Esophagus squamous epithelium (tissue), 5 donors: ENCODE results near the gene WSCD2. TPM values are rescaled to one million over a fixed set of nuclear protein-coding genes. Genes with fewer than 3 reads are reported as not detected.

Source experiments
- DNase-seq: peaks from one replicate; lab custom pipeline; 2025; lab: John Stamatoyannopoulos, UW
- H3K27ac ChIP-seq, 4 donors: fragments of 200-600 bp; sonication (generic); one replicate each; pipeline ENCODE4 v1.5.1; 2016 to 2019; ENCODE audit warnings: mild to moderate bottlenecking in 1 of 4
- H3K27me3 ChIP-seq, 4 donors: fragments of 200-600 bp; sonication (generic); 1 replicate in 3 of 4; 2 replicates in 1 of 4; pipeline versions ENCODE4 v1.5.1 to v1.6.0; 2017 to 2021; ENCODE audit warnings: antibody characterized with exemption in 1 of 4
- H3K36me3 ChIP-seq, 3 donors: fragments of 200-600 bp; sonication (generic); one replicate each; pipeline ENCODE4 v1.5.1; 2016 to 2019
- H3K4me1 ChIP-seq, 3 donors: fragments of 200-600 bp; sonication (generic); one replicate each; pipeline ENCODE4 v1.5.1; 2017 to 2019
- H3K4me3 ChIP-seq, 4 donors: fragments of 200-600 bp; sonication (generic); 1 replicate in 3 of 4; 2 replicates in 1 of 4; pipeline ENCODE4 v1.5.1; 2016 to 2019; ENCODE audit warnings: mild to moderate bottlenecking in 2 of 4, moderate library complexity in 1 of 4
- H3K9me3 ChIP-seq, 3 donors: fragments of 200-600 bp; sonication (generic); one replicate each; pipeline ENCODE4 v1.5.1; 2016 to 2019
- CTCF ChIP-seq, 6 experiments: fragments of 450-650 bp in 4 of 6; fragments of 200-600 bp in 2 of 6; sonication (generic) in 2 of 6; IDR thresholded peaks; one replicate each; pipeline ENCODE4 v1.5.1; 2016 to 2019; ENCODE audit warnings: antibody characterized with exemption in 6 of 6, mild to moderate bottlenecking in 4 of 6, moderate library complexity in 4 of 6
- POLR2A ChIP-seq, 4 donors: fragments of 450-650 bp; IDR thresholded peaks; one replicate each; pipeline ENCODE4 v1.6.1; 2017; ENCODE audit warnings: antibody characterized with exemption in 4 of 4, mild to moderate bottlenecking in 4 of 4, moderate library complexity in 3 of 4
- WGBS, 2 donors: methylation state at CpG; one replicate each; pipeline ENCODE4 v1.1.5; 2018; 5-methylcytosine and 5-hydroxymethylcytosine counted together
- intact Hi-C: fragments of 100-400 bp; cut with DNase I; formaldehyde crosslinking; loops from one replicate; pipeline ENCODE4 v1.15.0; 2022
- total RNA-seq, 4 donors: library from RNA; depleted of rRNA; stranded (reverse); fragments of >200 nt; gene quantifications; one replicate each; pipeline ENCODE4 v1.1.0, GENCODE V29; 2016
- donor health status: DM: yes; HTN: yes; CAD: no.

WSCD2 gene
- total RNA-seq, 4 donors from 2014 or later = 0.62 to 3.6 (median 3.3) TPM; not detected in 1

DNA sequence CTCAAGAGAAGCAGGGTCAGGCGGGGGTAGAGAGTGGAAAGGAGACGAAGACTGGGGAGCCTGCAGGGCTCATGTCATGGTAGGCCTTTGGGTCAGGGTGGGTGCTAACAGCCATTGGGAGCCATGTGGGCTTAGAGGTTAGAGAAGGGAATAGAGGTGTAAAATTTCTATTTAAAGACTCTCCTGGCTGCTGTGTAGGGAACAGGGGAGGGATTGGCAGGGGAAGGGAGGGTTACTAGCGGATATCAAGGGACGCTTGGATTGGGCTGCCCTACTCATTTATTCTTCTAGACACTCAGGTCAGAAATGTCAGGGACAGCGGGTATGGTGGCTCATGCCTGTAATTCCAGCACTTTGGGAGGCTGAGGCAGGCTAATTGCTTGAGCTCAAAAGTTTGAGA, 18.2 kb downstream of the WSCD2 start:
- TF ChIP-seq POLR2A (IDR thresholded peaks at IDR 0.05) (no peak), CTCF (IDR thresholded peaks at IDR 0.05) (no peak)
- no peak for DNase-seq
- no peak overlapping the region for H3K27ac ChIP-seq
- no peaks in the 10 kb centered on the region for H3K27me3 ChIP-seq
- no peaks in the 10 kb centered on the region for H3K36me3 ChIP-seq
- no peak overlapping the region for H3K4me3 ChIP-seq
- H3K9me3 ChIP-seq = no peaks in the 10 kb centered on the region
- intact Hi-C loops = no loop called here
- WGBS, 2 donors = 84 to 90% methylated on average over 5 of the region's 5 CpGs
- H3K4me1 ChIP-seq = no peaks in the 10 kb centered on the region

GRCh38 chr12:108148521-108149074, 19.5 kb downstream of the WSCD2 start:
- no peak for DNase-seq
- WGBS, 2 donors = 59 to 70% methylated on average over 2 to 3 of the region's 3 CpGs
- no peaks in the 10 kb centered on the region for H3K36me3 ChIP-seq
- H3K4me1 ChIP-seq = no peaks in the 10 kb centered on the region
- no peak overlapping the region for H3K4me3 ChIP-seq
- intact Hi-C loops = no loop called here
- H3K27me3 ChIP-seq = no peaks in the 10 kb centered on the region
- no peak overlapping the region for H3K27ac ChIP-seq
- TF ChIP-seq CTCF (IDR thresholded peaks at IDR 0.05) = no peak
- no peak for TF ChIP-seq POLR2A (IDR thresholded peaks at IDR 0.05)
- no peaks in the 10 kb centered on the region for H3K9me3 ChIP-seq

DNA sequence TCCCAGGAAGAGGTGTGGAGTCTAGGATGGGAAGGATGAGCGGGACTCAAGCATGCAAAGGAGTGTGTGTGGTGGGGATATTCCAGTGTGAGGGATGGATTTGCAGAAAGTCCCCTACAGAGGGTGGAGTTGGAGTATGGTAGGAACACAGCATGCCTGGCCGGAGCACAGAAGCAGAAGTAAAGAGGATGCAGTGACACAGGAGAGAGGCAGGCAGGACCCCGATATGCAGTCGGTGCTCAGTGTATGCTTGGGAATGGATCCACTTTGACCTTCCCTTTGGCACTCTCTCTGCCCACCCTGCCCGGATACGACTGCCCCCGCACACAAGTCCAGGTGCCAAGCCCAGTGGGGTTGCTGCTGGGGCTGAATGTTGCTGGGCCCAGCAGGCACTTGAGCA, 21.3 kb downstream of the WSCD2 start:
- TF ChIP-seq POLR2A (IDR thresholded peaks at IDR 0.05) (no peak), CTCF (IDR thresholded peaks at IDR 0.05) (no peak)
- Histone ChIP-seq H3K27me3 (no peaks in the 10 kb centered on the region), H3K4me1 (no peaks in the 10 kb centered on the region), H3K9me3 (no peaks in the 10 kb centered on the region), H3K27ac (no peak overlapping the region), H3K4me3 (no peak overlapping the region), H3K36me3 (no peaks in the 10 kb centered on the region)
- intact Hi-C loops = no loop called here
- no peak for DNase-seq
- 82 to 83% methylated on average over 5 to 6 of the region's 7 CpGs for WGBS, 2 donors

- Histone ChIP-seq H3K27ac (no peak overlapping the region), H3K4me3 (no peak overlapping the region), H3K4me1 (peaks cover 0 to 2% (median 0%) of the 10 kb centered on the region in 3 donors), H3K27me3 (no peaks in the 10 kb centered on the region), H3K9me3 (no peaks in the 10 kb centered on the region), H3K36me3 (no peaks in the 10 kb centered on the region)
- no peak for DNase-seq
- intact Hi-C loops = no loop called here
- 65 to 75% methylated on average over 9 to 11 of the region's 12 CpGs for WGBS, 2 donors
- no peak for TF ChIP-seq CTCF (IDR thresholded peaks at IDR 0.05)
These were observed 22.6 kb downstream of the WSCD2 start for GRCh38 chr12:108151533-108152169.

DNA sequence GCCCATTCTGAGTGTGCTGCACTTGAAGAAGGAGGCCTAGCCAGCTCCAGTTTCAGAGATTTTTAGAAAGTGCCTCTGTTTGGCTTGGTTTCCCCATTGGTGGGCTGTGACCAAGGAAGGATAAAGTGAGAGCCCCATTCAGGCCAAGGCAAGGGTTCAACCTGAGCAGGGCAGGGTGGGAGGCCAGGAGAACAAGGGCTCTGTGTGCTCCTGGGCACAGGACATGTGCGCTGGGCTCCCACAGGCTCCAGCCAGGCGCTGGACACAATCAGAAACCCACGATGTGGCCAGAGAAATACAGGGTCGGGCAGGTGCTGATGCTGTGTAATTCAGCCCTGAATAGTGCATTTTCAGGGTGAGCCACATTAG, 23.1 kb downstream of the WSCD2 start:
- H3K27ac ChIP-seq = no peak overlapping the region
- H3K4me1 ChIP-seq = peaks cover 0 to 5% (median 0%) of the 10 kb centered on the region in 3 donors
- no peaks in the 10 kb centered on the region for H3K36me3 ChIP-seq
- 82 to 92% methylated on average over 4 of the region's 4 CpGs for WGBS, 2 donors
- no peaks in the 10 kb centered on the region for H3K9me3 ChIP-seq
- H3K4me3 ChIP-seq = no peak overlapping the region
- no peaks in the 10 kb centered on the region for H3K27me3 ChIP-seq
- intact Hi-C loops = no loop called here
- no peak for DNase-seq
- no peak for TF ChIP-seq CTCF (IDR thresholded peaks at IDR 0.05)
- TF ChIP-seq POLR2A (IDR thresholded peaks at IDR 0.05) = no peak
